SK-N-SH (cell line): ENCODE measurements around the gene SEMA3B. TPM values are rescaled to one million over a fixed set of nuclear protein-coding genes. Genes with fewer than 3 reads are reported as not detected.

Experiments used
- CTCF ChIA-PET: fragments of 300-600, 350-600 bp; formaldehyde crosslinking; extraction: SDS; loops from one replicate; lab custom pipeline; 2021; lab: Yijun Ruan, JAX
- POLR2A ChIA-PET: fragments of 350-600 bp; sonication (Branson Sonifier 250); formaldehyde crosslinking; extraction: SDS; loops from one replicate; lab custom pipeline; 2020; ENCODE audit warnings: antibody characterized with exemption, inconsistent platforms; lab: Yijun Ruan, JAX
- DNase-seq: peaks from one replicate; pipeline ENCODE4 v3.0.0; 2012
- H2AFZ ChIP-seq: fragments of 200-600 bp; sonication (generic); 2 replicates; pipeline ENCODE4 v1.8.1; 2016; ENCODE audit warnings: antibody characterized with exemption, mild to moderate bottlenecking, low read depth
- H3F3A ChIP-seq: fragments of 200-600 bp; sonication (generic); replicated peaks from 2 replicates; pipeline ENCODE3; 2016; ENCODE audit warnings: antibody characterized with exemption, mild to moderate bottlenecking; ENCODE audit not compliant: insufficient read depth
- H3K27ac ChIP-seq, 2 experiments: fragments of 200-500 bp in 1 of 2; fragments of 200-600 bp in 1 of 2; sonication (Bioruptor generic) in 1 of 2; sonication (generic), shearing (Covaris generic) in 1 of 2; 2 replicates each; pipeline versions ENCODE4 v1.5.1 to v1.6.1; 2014 to 2016; ENCODE audit warnings: low read depth in 2 of 2, inconsistent platforms in 1 of 2, low read length in 1 of 2, mild to moderate bottlenecking in 1 of 2, mixed read lengths in 1 of 2
- H3K27me3 ChIP-seq: fragments of 200-600 bp; sonication (generic), shearing (Covaris generic); 2 replicates; pipeline ENCODE4 v1.6.1; 2016; ENCODE audit warnings: mixed run types; ENCODE audit not compliant: insufficient read depth
- H3K36me3 ChIP-seq, 2 experiments: fragments of 200-500 bp in 1 of 2; fragments of 200-600 bp in 1 of 2; sonication (Bioruptor generic) in 1 of 2; sonication (generic) in 1 of 2; replicated peaks in 1 of 2; 2 replicates each; pipeline versions ENCODE3 to v1.5.1; 2014 to 2016; ENCODE audit warnings: low read length in 1 of 2, mild to moderate bottlenecking in 1 of 2; ENCODE audit not compliant: insufficient read depth in 2 of 2, control insufficient read depth in 1 of 2
- H3K4me1 ChIP-seq, 2 experiments: fragments of 200-500 bp in 1 of 2; fragments of 200-600 bp in 1 of 2; sonication (Bioruptor generic) in 1 of 2; sonication (generic), shearing (Covaris generic) in 1 of 2; 2 replicates each; pipeline versions ENCODE4 v1.5.1 to v1.6.1; 2014 to 2016; ENCODE audit warnings: low read depth in 1 of 2, low read length in 1 of 2, mixed run types in 1 of 2; ENCODE audit not compliant: insufficient read depth in 2 of 2, control insufficient read depth in 1 of 2
- H3K4me2 ChIP-seq: fragments of 200-600 bp; sonication (generic), shearing (Covaris generic); 2 replicates; pipeline ENCODE4 v1.6.1; 2017; ENCODE audit warnings: mixed run types
- H3K4me3 ChIP-seq, 2 experiments: fragments of 200-500 bp in 1 of 2; fragments of 200-600 bp in 1 of 2; sonication (Bioruptor generic) in 1 of 2; sonication (generic), shearing (Covaris generic) in 1 of 2; 2 replicates each; pipeline versions ENCODE4 v1.5.1 to v1.8.1; 2014 to 2016; ENCODE audit warnings: low read depth in 2 of 2, inconsistent platforms in 1 of 2, low read length in 1 of 2, mild to moderate bottlenecking in 1 of 2, mixed read lengths in 1 of 2, moderate library complexity in 1 of 2
- H3K79me2 ChIP-seq: fragments of 200-600 bp; sonication (generic); 2 replicates; pipeline ENCODE4 v1.8.1; 2017; ENCODE audit warnings: mild to moderate bottlenecking; ENCODE audit not compliant: insufficient read depth
- H3K9ac ChIP-seq: fragments of 200-600 bp; sonication (generic); 2 replicates; pipeline ENCODE4 v1.6.1; 2017; ENCODE audit warnings: mixed run types
- H3K9me2 ChIP-seq: fragments of 200-600 bp; sonication (generic); 2 replicates; pipeline ENCODE4 v1.6.1; 2017; ENCODE audit warnings: mixed run types
- H3K9me3 ChIP-seq: fragments of 200-600 bp; sonication (generic); 2 replicates; pipeline ENCODE4 v1.6.1; 2017; ENCODE audit warnings: mixed run types, mild to moderate bottlenecking, moderate library complexity
- H4K20me1 ChIP-seq: fragments of 200-600 bp; sonication (generic); 2 replicates; pipeline ENCODE4 v1.6.1; 2017; ENCODE audit warnings: mild to moderate bottlenecking, mixed run types; ENCODE audit not compliant: insufficient read depth
- CHD2 ChIP-seq: fragments of 150-350 bp; IDR thresholded peaks from 2 replicates; pipeline ENCODE4 v1.6.1; 2018; ENCODE audit warnings: low read length; ENCODE audit not compliant: partially characterized antibody
- EZH2phosphoT487 ChIP-seq: fragments of 200-600 bp; sonication (generic); IDR thresholded peaks from 2 replicates; pipeline ENCODE4 v1.6.1; 2017; ENCODE audit warnings: low read depth, mixed run types, mild to moderate bottlenecking, antibody characterized with exemption, moderate library complexity, borderline replicate concordance
- FOXJ3 ChIP-seq: sonication (generic); formaldehyde crosslinking; IDR thresholded peaks from 2 replicates; pipeline ENCODE4 v1.5.1; 2020; ENCODE audit warnings: mild to moderate bottlenecking, missing genetic modification reagents
- JUND ChIP-seq: IDR thresholded peaks from 2 replicates; pipeline ENCODE4 v1.4.0; 2012
- NRF1 ChIP-seq: IDR thresholded peaks from 2 replicates; pipeline ENCODE4 v1.6.1; 2012; ENCODE audit warnings: low read depth, mild to moderate bottlenecking, low read length
- POLR2AphosphoS5 ChIP-seq: IDR thresholded peaks from 2 replicates; pipeline ENCODE4 v1.6.1; 2012; ENCODE audit warnings: low read depth, low read length
- RAD21 ChIP-seq: IDR thresholded peaks from 2 replicates; pipeline ENCODE4 v1.6.1; 2012; ENCODE audit warnings: mild to moderate bottlenecking, low read length
- RFX5 ChIP-seq: IDR thresholded peaks from 2 replicates; pipeline ENCODE4 v1.6.1; 2012; ENCODE audit warnings: mild to moderate bottlenecking, improper control_type of control experiment, low read length
- RXRA ChIP-seq: IDR thresholded peaks from 2 replicates; pipeline ENCODE4 v1.4.0; 2012; ENCODE audit warnings: low read depth, mild to moderate bottlenecking, borderline replicate concordance
- SIN3A ChIP-seq: IDR thresholded peaks from 2 replicates; pipeline ENCODE4 v1.6.1; 2012; ENCODE audit warnings: low read depth, mild to moderate bottlenecking, low read length, moderate library complexity, borderline replicate concordance
- TCF12 ChIP-seq: IDR thresholded peaks from 2 replicates; pipeline ENCODE4 v1.4.0; 2012
- TEAD4 ChIP-seq: IDR thresholded peaks from 2 replicates; pipeline ENCODE4 v1.4.0; 2012; ENCODE audit warnings: mild to moderate bottlenecking, borderline replicate concordance; ENCODE audit not compliant: insufficient read depth
- YY1 ChIP-seq: IDR thresholded peaks from 2 replicates; pipeline ENCODE4 v1.4.0; 2012; ENCODE audit warnings: low read depth, mild to moderate bottlenecking
- WGBS: methylation state at CpG from one replicate; pipeline ENCODE4 v1.1.6; 2017; ENCODE audit warnings: low lambda C conversion rate; 5-methylcytosine and 5-hydroxymethylcytosine counted together
- polyA plus RNA-seq, 3 experiments: library from polyadenylated mRNA; depleted of rRNA; stranded (reverse); fragments of >200 nt; gene quantifications; 2 replicates each; pipeline ENCODE4 v1.2.3, GENCODE V29; 2012
- small RNA-seq, 7 experiments: library from RNA; depleted of rRNA; stranded (forward); fragments of <200 nt; gene quantifications; one replicate each; pipeline ENCODE3, GENCODE V24; 2012
- TF ChIP-seq, protein P1 (sequence below): fragments of 150-350 bp; IDR thresholded peaks from 2 replicates; pipeline ENCODE4 v1.6.1; 2016; ENCODE audit warnings: mild to moderate bottlenecking, low read depth, low read length
- TF ChIP-seq, protein P2 (sequence below): IDR thresholded peaks from 2 replicates; pipeline ENCODE4 v1.4.0; 2012; ENCODE audit warnings: low read depth, borderline replicate concordance

Gene SEMA3B
- polyA plus RNA-seq, 1 of the 3 experiments (the other 2 are of a cell fraction) = 14.9 TPM

GRCh38 chr3:50326182-50326541 lies 57.2 kb downstream of the SEMA3B start:
- H3K36me3 ChIP-seq = peaks cover 4 to 36% of the 10 kb centered on the region in 2 experiments
- 92% methylated on average over 8 of the region's 8 CpGs for WGBS
- POLR2A ChIA-PET = no interaction called here

GRCh38 chr3:50327129-50327528 lies 58.2 kb downstream of the SEMA3B start:
- DNase-seq = no peak
- H3K36me3 ChIP-seq = peaks cover 10 to 45% of the 10 kb centered on the region in 2 experiments
- H3K9ac ChIP-seq = peak overlapping the region; percentile 77
- peak overlapping the region; percentile 88 to 97 for H3K4me3 ChIP-seq
- H4K20me1 ChIP-seq = no peaks in the 10 kb centered on the region
- H3K27me3 ChIP-seq = no peaks in the 10 kb centered on the region
- ChIA-PET CTCF (interaction anchor here (1.1 to 2.3 kb wide), 7 partner anchors 9 to 135 kb away, joined by 3 to 10 read pairs (median 7); partner anchors contain the start of gene HYAL1), POLR2A (interaction anchor here (1.2 to 2.5 kb wide), 2 partner anchors 11 to 28 kb away, joined by 5 to 38 read pairs; partner anchors contain the start of genes HYAL3 and NAA80)
- H3K9me2 ChIP-seq = no peaks in the 10 kb centered on the region
- H2AFZ ChIP-seq = no peak overlapping the region
- TF ChIP-seq TCF12 (no peak), CHD2 (no peak), RXRA (no peak), TEAD4 (no peak), JUND (no peak), RAD21 (no peak), EZH2phosphoT487 (no peak), SIN3A (no peak), POLR2AphosphoS5 (no peak), NRF1 (no peak), YY1 (no peak), FOXJ3 (CRISPR knock-in tag) (no peak)
- TF ChIP-seq, protein P1, sequence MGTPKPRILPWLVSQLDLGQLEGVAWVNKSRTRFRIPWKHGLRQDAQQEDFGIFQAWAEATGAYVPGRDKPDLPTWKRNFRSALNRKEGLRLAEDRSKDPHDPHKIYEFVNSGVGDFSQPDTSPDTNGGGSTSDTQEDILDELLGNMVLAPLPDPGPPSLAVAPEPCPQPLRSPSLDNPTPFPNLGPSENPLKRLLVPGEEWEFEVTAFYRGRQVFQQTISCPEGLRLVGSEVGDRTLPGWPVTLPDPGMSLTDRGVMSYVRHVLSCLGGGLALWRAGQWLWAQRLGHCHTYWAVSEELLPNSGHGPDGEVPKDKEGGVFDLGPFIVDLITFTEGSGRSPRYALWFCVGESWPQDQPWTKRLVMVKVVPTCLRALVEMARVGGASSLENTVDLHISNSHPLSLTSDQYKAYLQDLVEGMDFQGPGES = no peak
- TF ChIP-seq, protein P2, sequence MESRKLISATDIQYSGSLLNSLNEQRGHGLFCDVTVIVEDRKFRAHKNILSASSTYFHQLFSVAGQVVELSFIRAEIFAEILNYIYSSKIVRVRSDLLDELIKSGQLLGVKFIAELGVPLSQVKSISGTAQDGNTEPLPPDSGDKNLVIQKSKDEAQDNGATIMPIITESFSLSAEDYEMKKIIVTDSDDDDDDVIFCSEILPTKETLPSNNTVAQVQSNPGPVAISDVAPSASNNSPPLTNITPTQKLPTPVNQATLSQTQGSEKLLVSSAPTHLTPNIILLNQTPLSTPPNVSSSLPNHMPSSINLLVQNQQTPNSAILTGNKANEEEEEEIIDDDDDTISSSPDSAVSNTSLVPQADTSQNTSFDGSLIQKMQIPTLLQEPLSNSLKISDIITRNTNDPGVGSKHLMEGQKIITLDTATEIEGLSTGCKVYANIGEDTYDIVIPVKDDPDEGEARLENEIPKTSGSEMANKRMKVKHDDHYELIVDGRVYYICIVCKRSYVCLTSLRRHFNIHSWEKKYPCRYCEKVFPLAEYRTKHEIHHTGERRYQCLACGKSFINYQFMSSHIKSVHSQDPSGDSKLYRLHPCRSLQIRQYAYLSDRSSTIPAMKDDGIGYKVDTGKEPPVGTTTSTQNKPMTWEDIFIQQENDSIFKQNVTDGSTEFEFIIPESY = no peak
- no peak overlapping the region for H3K27ac ChIP-seq
- H3K4me1 ChIP-seq = peaks cover 0 to 21% of the 10 kb centered on the region in 2 experiments; a peak in 2 of 4 replicates
- WGBS = 20% methylated on average over 2 of the region's 4 CpGs
- H3K9me3 ChIP-seq = no peaks in the 10 kb centered on the region
- H3K4me2 ChIP-seq = peak overlapping the region; percentile 87
- peaks cover 37% of the 10 kb centered on the region for H3F3A ChIP-seq
- peaks cover 39% of the 10 kb centered on the region for H3K79me2 ChIP-seq

More at GRCh38 chr3:50326182-50326541, 57.2 kb downstream of the SEMA3B start:
- no peak overlapping the region for H2AFZ ChIP-seq
- H3K9ac ChIP-seq = no peak overlapping the region
- H3K79me2 ChIP-seq = peaks cover 29% of the 10 kb centered on the region
- no peaks in the 10 kb centered on the region for H3K9me2 ChIP-seq
- H3K27me3 ChIP-seq = no peaks in the 10 kb centered on the region
- H3K4me1 ChIP-seq = peaks cover 0 to 25% of the 10 kb centered on the region in 2 experiments; a peak in 2 of 4 replicates
- peaks cover 36% of the 10 kb centered on the region for H3F3A ChIP-seq
- no peaks in the 10 kb centered on the region for H4K20me1 ChIP-seq
- CTCF ChIA-PET = interaction anchor here (1.5 kb wide), 1 partner anchor 9 kb away, joined by 4 read pairs; no protein-coding TSS in a partner anchor
- no peaks in the 10 kb centered on the region for H3K9me3 ChIP-seq
- H3K4me3 ChIP-seq = no peak overlapping the region
- TF ChIP-seq EZH2phosphoT487 (no peak), YY1 (no peak), RFX5 (no peak)
- H3K27ac ChIP-seq = no peak overlapping the region
- no peak overlapping the region for H3K4me2 ChIP-seq
- DNase-seq = no peak

Small RNAs within 50 kb of the gene (small RNA-seq; reads per million reads assigned to genes)
- gene MIR5787 = 0 reads per million in 7 experiments

Other genes starting within 250 kb of the SEMA3B start
- 113 and 168 TPM in 2 replicates for gene RBM5, start 180.2 kb upstream of the SEMA3B start, polyA plus RNA-seq (2012; rRNA removed)
- gene SEMA3F, start 113.8 kb upstream of the SEMA3B start, polyA plus RNA-seq (2012; rRNA removed) = 23.9 and 30.4 TPM in 2 replicates
- not detected in 2 replicates for gene GNAT1, start 77.5 kb upstream of the SEMA3B start, polyA plus RNA-seq (2012; rRNA removed)
- 0.84 and 0.89 TPM in 2 replicates for gene SLC38A3, start 63.9 kb upstream of the SEMA3B start, polyA plus RNA-seq (2012; rRNA removed)
- gene GNAI2, start 32.9 kb upstream of the SEMA3B start, polyA plus RNA-seq (2012; rRNA removed) = 641 and 649 TPM in 2 replicates
- gene LSMEM2, start 9.9 kb downstream of the SEMA3B start, polyA plus RNA-seq (2012; rRNA removed) = 0.03 TPM in 1 of 2 replicates, not detected in the other
- 52.4 and 73.2 TPM in 2 replicates for gene IFRD2, start 23.3 kb downstream of the SEMA3B start, polyA plus RNA-seq (2012; rRNA removed)
- 7.8 and 8.4 TPM in 2 replicates for gene HYAL3, start 30.3 kb downstream of the SEMA3B start, polyA plus RNA-seq (2012; rRNA removed)
- 10.4 and 10.5 TPM in 2 replicates for gene NAA80, start 30.3 kb downstream of the SEMA3B start, polyA plus RNA-seq (2012; rRNA removed)
- 0.30 and 0.49 TPM in 2 replicates for gene HYAL1, start 34.4 kb downstream of the SEMA3B start, polyA plus RNA-seq (2012; rRNA removed)
- gene HYAL2, start 53.6 kb downstream of the SEMA3B start, polyA plus RNA-seq (2012; rRNA removed) = 135 and 151 TPM in 2 replicates
- gene TUSC2, start 59.1 kb downstream of the SEMA3B start, polyA plus RNA-seq (2012; rRNA removed) = 58.7 and 79.3 TPM in 2 replicates
- 28.1 and 32.3 TPM in 2 replicates for gene RASSF1, start 71.7 kb downstream of the SEMA3B start, polyA plus RNA-seq (2012; rRNA removed)
- 0.83 and 0.95 TPM in 2 replicates for gene ZMYND10, start 76.6 kb downstream of the SEMA3B start, polyA plus RNA-seq (2012; rRNA removed)
- 43.6 and 56.2 TPM in 2 replicates for gene NPRL2, start 81.6 kb downstream of the SEMA3B start, polyA plus RNA-seq (2012; rRNA removed)
- gene CYB561D2, start 81.7 kb downstream of the SEMA3B start, polyA plus RNA-seq (2012; rRNA removed) = 40.7 and 46.5 TPM in 2 replicates
- gene TMEM115, start 90.4 kb downstream of the SEMA3B start, polyA plus RNA-seq (2012; rRNA removed) = 47.8 and 49.2 TPM in 2 replicates
- gene CACNA2D2, start 234.5 kb downstream of the SEMA3B start, polyA plus RNA-seq (2012; rRNA removed) = 1.1 and 2.8 TPM in 2 replicates